Osteocyte (in vitro differentiated cells): ENCODE results near the gene ATAT1. TPM values are rescaled to one million over a fixed set of nuclear protein-coding genes. Genes with fewer than 3 reads are reported as not detected.

Source experiments
- DNase-seq: peaks from one replicate; pipeline ENCODE4 v3.0.0; 2021; ENCODE audit warnings: mixed read lengths; ENCODE audit not compliant: unreplicated experiment; ENCODE audit errors: extremely low spot score
- H3K27ac Mint-ChIP-seq: one replicate; pipeline ENCODE4 v1.8.0; 2021; ENCODE audit warnings: mild to moderate bottlenecking, mixed read lengths; ENCODE audit not compliant: unreplicated experiment
- H3K27me3 Mint-ChIP-seq: one replicate; pipeline ENCODE4 v1.8.0; 2021; ENCODE audit warnings: mixed read lengths; ENCODE audit not compliant: unreplicated experiment
- H3K36me3 Mint-ChIP-seq: one replicate; pipeline ENCODE4 v1.8.0; 2021; ENCODE audit warnings: mixed read lengths; ENCODE audit not compliant: unreplicated experiment
- H3K4me1 Mint-ChIP-seq: one replicate; pipeline ENCODE4 v1.8.0; 2021; ENCODE audit warnings: mixed read lengths; ENCODE audit not compliant: unreplicated experiment
- H3K4me3 Mint-ChIP-seq: one replicate; pipeline ENCODE4 v1.8.0; 2021; ENCODE audit warnings: mild to moderate bottlenecking, moderate library complexity, mixed read lengths; ENCODE audit not compliant: unreplicated experiment
- H3K9me3 Mint-ChIP-seq: one replicate; pipeline ENCODE4 v1.8.0; 2021; ENCODE audit warnings: mixed read lengths; ENCODE audit not compliant: unreplicated experiment
- CTCF ChIP-seq: fragments of 200-600 bp; sonication (generic); IDR thresholded peaks from 2 replicates; pipeline ENCODE4 v1.5.0; 2021; ENCODE audit warnings: antibody characterized with exemption, mild to moderate bottlenecking, moderate library complexity
- total RNA-seq: library from RNA; stranded (reverse); gene quantifications from 2 replicates; pipeline ENCODE4 v1.2.1, GENCODE V29; 2021

Gene ATAT1
- total RNA-seq, 1 donor from 2014 or later = 20.0 TPM

- Mint-ChIP-seq H3K36me3 (peaks cover 33% of the 10 kb centered on the region), H3K9me3 (no peaks in the 10 kb centered on the region), H3K27me3 (no peaks in the 10 kb centered on the region), H3K4me1 (peaks cover 46% of the 10 kb centered on the region), H3K4me3 (peak overlapping the region; percentile 97), H3K27ac (peak overlapping the region; percentile 100)
- TF ChIP-seq CTCF = no peak
- no peak for DNase-seq
These were observed 12.4 kb upstream of the ATAT1 start for GRCh38 chr6:30614044-30614842.

GRCh38 chr6:30614843-30615218, 11.8 kb upstream of the ATAT1 start:
- no peak for TF ChIP-seq CTCF
- H3K9me3 Mint-ChIP-seq = no peaks in the 10 kb centered on the region
- H3K4me1 Mint-ChIP-seq = peaks cover 41% of the 10 kb centered on the region
- H3K27ac Mint-ChIP-seq = peak overlapping the region; percentile 100
- H3K4me3 Mint-ChIP-seq = peak overlapping the region; percentile 97
- DNase-seq = peak; percentile 93
- H3K27me3 Mint-ChIP-seq = no peaks in the 10 kb centered on the region
- peaks cover 29% of the 10 kb centered on the region for H3K36me3 Mint-ChIP-seq

DNA sequence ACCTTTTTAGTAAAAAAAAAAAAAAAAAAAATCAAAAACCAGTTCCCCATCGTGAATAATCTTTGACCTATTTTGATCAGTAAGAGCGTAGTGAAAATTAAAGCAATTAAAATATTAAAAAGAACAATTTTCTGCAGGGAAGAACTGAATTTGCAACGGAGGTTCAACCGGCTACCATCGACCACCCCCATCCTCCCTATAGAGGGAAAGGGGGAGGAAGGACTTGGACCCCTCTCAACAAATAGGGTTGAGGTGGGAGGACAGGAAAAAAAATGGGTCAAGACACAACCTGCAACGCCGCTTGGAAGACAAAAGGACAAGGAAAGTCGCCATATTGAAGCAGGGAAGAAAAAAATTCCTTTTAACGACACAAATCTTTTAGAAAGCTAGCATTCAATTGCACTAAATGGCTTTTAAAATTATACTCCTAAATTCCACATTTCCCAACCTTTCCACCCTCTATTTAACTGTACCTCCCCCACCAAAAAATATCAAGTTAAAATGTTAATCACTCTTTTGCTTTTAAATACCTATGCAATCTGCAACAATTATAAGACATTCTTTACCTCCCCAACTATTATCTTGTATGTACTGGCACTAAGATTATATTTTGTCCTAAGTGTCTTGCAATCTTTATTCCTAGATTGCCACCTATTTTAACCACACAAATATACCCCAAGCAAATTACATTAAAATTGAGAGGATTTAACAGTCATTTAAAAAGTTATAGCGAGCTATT, 11.3 kb upstream of the ATAT1 start:
- no peak for DNase-seq
- Mint-ChIP-seq H3K4me3 (peak overlapping the region; percentile 97), H3K4me1 (peaks cover 41% of the 10 kb centered on the region), H3K9me3 (no peaks in the 10 kb centered on the region), H3K36me3 (peaks cover 29% of the 10 kb centered on the region), H3K27me3 (no peaks in the 10 kb centered on the region), H3K27ac (peak overlapping the region; percentile 100)
- no peak for TF ChIP-seq CTCF

DNA sequence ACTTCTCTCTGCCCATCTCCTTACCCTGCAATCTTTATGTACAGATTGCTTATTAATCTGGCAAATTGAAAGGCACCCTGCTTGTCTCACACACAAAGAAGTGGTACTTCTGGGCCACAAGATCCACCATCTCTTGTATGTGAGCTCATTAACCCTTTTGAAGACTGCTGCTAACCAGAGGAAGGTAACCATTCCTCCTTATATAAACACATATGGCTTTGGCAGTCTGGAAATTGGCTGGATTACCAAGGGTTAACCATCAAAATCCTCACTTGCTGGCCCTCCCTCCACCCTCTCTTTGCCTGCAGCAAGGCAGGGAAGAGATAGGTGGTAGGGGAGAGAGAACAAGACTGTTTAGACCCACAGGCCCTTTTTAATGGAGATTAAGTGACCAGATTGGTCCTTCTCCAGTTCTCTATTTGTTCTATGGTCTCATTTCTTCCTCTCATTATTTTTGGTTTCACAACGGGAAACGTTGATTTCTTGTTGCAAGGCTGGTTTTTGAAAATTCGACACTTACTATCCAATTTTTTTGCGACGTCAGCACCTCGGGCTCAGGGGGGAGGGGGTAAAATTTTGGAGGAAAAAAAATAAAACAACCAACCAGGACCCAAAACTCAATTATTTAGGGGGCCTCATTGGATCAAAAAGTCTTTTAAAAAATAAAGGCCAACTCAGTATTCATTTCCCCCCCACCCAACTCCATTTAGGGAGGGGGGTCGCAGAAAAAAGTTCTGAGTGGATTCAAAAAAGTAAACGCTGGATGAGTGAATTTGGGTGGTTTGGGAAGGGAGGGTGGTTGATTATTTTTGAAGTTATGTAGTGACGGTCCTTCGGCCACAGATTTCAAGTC, 10.5 kb upstream of the ATAT1 start:
- DNase-seq = no peak
- H3K4me1 Mint-ChIP-seq = peaks cover 41% of the 10 kb centered on the region
- H3K4me3 Mint-ChIP-seq = peak overlapping the region; percentile 97

More for the DNA sequence above, 10.5 kb upstream of the ATAT1 start:
- no peak for TF ChIP-seq CTCF
- Mint-ChIP-seq H3K36me3 (peaks cover 29% of the 10 kb centered on the region), H3K27ac (peak overlapping the region; percentile 100), H3K27me3 (no peaks in the 10 kb centered on the region), H3K9me3 (no peaks in the 10 kb centered on the region)
